Kidney (tissue), 14 donors: ENCODE measurements around the gene RNF215. TPM values are rescaled to one million over a fixed set of nuclear protein-coding genes. Genes with fewer than 3 reads are reported as not detected.

Experiments used
- DNase-seq, 5 donors: peaks; one replicate each; pipeline ENCODE4 v3.0.0-alpha.2; 2013 to 2020
- FAIRE-seq: peaks from 2 replicates; lab custom pipeline; 2012; peaks lifted over from hg19 to GRCh38; lab: Jason Lieb, UNC
- H3K27ac ChIP-seq, 2 donors: one replicate each; pipeline ENCODE4 v1.7.0; 2013; ENCODE audit warnings: low read depth in 2 of 2, low read length in 2 of 2, inconsistent platforms in 1 of 2
- H3K27me3 ChIP-seq: one replicate; pipeline ENCODE4 v1.7.1; 2013; ENCODE audit warnings: low read length, inconsistent platforms; ENCODE audit not compliant: control insufficient read depth, insufficient read depth
- H3K36me3 ChIP-seq, 3 donors: one replicate each; pipeline versions ENCODE4 v1.7.0 to v1.7.1; 2013; ENCODE audit warnings: low read length in 3 of 3, control low read depth in 1 of 3, inconsistent platforms in 1 of 3; ENCODE audit not compliant: insufficient read depth in 3 of 3, control insufficient read depth in 2 of 3
- H3K4me1 ChIP-seq, 3 donors: one replicate each; pipeline versions ENCODE4 v1.7.0 to v1.7.1; 2013; ENCODE audit warnings: low read length in 3 of 3, inconsistent platforms in 1 of 3, low read depth in 1 of 3; ENCODE audit not compliant: control insufficient read depth in 2 of 3, insufficient read depth in 2 of 3
- H3K4me3 ChIP-seq, 3 donors: one replicate each; pipeline versions ENCODE4 v1.7.0 to v1.8.1; 2013; ENCODE audit warnings: low read length in 3 of 3, control low read depth in 1 of 3, inconsistent platforms in 1 of 3
- H3K9ac ChIP-seq, 3 donors: one replicate each; pipeline versions ENCODE4 v1.7.0 to v1.7.1; 2013; ENCODE audit warnings: low read length in 3 of 3, control low read depth in 1 of 3, inconsistent platforms in 1 of 3
- H3K9me3 ChIP-seq, 3 donors: one replicate each; pipeline versions ENCODE4 v1.7.0 to v1.7.1; 2013; ENCODE audit warnings: low read length in 3 of 3, control low read depth in 1 of 3, inconsistent platforms in 1 of 3; ENCODE audit not compliant: control insufficient read depth in 2 of 3, insufficient read depth in 1 of 3
- CTCF ChIP-seq: IDR thresholded peaks from 3 replicates; pipeline ENCODE4 v1.5.1; 2012; ENCODE audit warnings: mild to moderate bottlenecking, moderate library complexity, borderline replicate concordance; ENCODE audit not compliant: insufficient read depth; ENCODE audit errors: extremely low read depth
- intact Hi-C: fragments of 100-400 bp; cut with DNase I; formaldehyde crosslinking; loops from one replicate; pipeline ENCODE4 v1.11.1; 2022
- polyA plus RNA-seq: library from polyadenylated mRNA; stranded (reverse); fragments of 350-450 nt; fragmentation: Illumina TruSeq; extraction: RNeasy Lipid Tissue Mini Kit (QIAGEN cat#74804); gene quantifications from one replicate; pipeline ENCODE4 v1.2.3, GENCODE V29; 2014; ENCODE audit warnings: low read depth, low replicate concordance; ENCODE audit not compliant: insufficient read depth
- total RNA-seq: library from RNA; stranded (reverse); fragmentation: NEBNext Ultra II Directional; extraction: Animal tissue kit (Norgen Biotek cat#: 25700); gene quantifications from one replicate; pipeline ENCODE4 v1.2.1, GENCODE V29; 2021
- donor health status: control.
- donor health status: control.
- donor health status: control.
- donor health status: control.
- donor health status: control.
- donor health status: DM: yes; HTN: yes; CAD: no.
- donor health status: Normal renal cell carcinoma (clear cell type).

Gene RNF215
- total and polyA plus RNA-seq, 2 donors from 2014 or later = 15.9 to 19.7 TPM

DNA sequence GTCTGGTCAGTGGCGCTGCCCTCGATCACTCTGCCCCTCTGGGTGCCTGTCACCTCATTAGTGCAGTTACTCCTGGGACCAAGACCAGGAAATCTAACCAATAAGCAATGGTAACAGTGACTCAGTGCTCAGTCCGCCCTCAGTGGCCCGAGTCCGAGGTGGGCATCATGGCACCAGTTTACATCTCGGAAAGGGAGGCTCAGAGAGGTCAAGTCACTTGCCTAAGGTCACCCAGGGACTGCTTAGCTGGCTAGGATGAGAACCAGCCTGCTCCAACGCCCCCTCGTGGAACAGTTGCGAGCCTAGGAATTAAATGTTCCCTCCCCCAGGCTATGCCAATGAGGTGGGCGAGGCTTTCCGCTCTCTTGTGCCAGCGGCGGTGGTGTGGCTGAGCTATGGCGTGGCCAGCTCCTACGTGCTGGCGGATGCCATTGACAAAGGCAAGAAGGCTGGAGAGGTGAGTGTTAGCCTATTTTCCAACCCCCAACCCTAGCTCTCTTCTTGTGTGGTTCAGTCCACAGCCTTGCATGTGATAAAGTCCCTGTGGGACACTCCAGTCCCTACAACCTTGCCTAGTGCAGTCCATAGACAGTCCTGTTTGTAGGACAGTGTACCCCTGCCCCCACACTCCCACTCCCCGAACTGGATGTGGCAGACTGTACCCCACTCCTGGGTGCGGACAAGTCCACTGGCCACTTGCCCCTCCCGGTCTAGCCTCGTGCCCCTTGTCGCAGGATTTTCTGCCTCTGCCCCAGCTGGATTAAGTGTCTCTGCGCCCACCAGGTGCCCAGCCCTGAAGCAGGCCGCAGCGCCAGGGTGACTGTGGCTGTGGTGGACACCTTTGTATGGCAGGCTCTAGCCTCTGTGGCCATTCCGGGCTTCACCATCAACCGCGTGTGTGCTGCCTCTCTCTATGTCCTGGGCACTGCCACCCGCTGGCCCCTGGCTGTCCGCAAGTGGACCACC is 39.5 kb upstream of the RNF215 start:
- intact Hi-C loops = no loop called here

DNA sequence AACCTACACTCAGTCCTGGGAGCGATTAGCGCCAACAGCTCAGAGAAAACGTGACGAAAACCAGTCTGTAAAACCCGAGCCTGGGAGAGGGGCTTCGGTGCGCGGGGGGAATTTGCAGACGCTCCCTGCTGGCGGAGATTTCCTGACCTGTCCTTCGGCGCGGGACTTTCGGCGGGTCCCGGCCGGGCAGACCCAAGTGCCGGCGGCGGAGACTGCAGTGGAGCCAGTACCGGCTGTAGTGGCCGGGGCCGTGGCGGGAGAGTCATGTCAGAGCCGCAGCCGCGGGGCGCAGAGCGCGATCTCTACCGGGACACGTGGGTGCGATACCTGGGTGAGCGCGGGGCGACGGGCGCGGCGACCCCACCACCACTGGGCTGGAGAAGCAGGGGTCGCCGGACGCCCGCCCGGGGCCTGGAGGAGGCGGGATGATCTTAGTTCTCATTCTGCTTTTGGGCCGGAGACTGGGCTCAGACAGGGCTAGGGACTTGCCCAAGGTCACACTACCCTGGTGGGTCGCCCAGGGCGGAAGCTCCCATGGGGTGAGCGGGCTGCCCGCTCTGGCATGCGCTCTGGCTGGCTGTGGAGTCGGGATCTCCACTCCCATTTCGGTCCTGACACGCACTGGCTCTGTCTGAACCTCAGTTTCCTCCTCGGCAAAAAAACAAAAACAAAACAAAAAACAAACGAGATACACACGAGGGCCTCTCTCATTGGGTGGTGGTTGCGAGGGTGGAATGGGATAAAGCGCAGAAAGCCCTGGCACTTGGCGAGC is 38.6 kb upstream of the RNF215 start, which contains the start of gene MTFP1:
TSS of gene MTFP1 (plus strand) at position 153 of the 772 bp plus-strand sequence. CDS start at position 265, 112 bp downstream.
- H3K9ac ChIP-seq = peak within 1 kb of the TSS; percentile 28 to 71 (median 62)
- peaks cover 0 to 26% (median 11%) of the 10 kb centered on the region in 3 donors for H3K4me1 ChIP-seq
- no peaks in the 10 kb centered on the region for H3K36me3 ChIP-seq
- FAIRE-seq (no peak), DNase-seq (peak; percentile 81 to 89 (median 86))
- intact Hi-C loops = no loop called here
- no peak for TF ChIP-seq CTCF
- H3K27me3 ChIP-seq = no peaks in the 10 kb centered on the region
- no peaks in the 10 kb centered on the region for H3K9me3 ChIP-seq
- H3K4me3 ChIP-seq = peak within 1 kb of the TSS; percentile 52 to 92 (median 70)
- peak within 1 kb of the TSS; percentile 66 to 98 for H3K27ac ChIP-seq

More for the DNA sequence above, 39.5 kb upstream of the RNF215 start:
- Histone ChIP-seq H3K27me3 (no peaks in the 10 kb centered on the region), H3K36me3 (no peaks in the 10 kb centered on the region), H3K9ac (peak overlapping the region; percentile 10 to 62 (median 49)), H3K4me3 (peak overlapping the region; percentile 31 to 73 (median 70)), H3K4me1 (peaks cover 0 to 26% (median 11%) of the 10 kb centered on the region in 3 donors), H3K9me3 (no peaks in the 10 kb centered on the region), H3K27ac (peak overlapping the region; percentile 65 to 66)
- TF ChIP-seq CTCF = peak; percentile 78
- FAIRE-seq (no peak), DNase-seq (peak; percentile 88 to 93 (median 90))

DNA sequence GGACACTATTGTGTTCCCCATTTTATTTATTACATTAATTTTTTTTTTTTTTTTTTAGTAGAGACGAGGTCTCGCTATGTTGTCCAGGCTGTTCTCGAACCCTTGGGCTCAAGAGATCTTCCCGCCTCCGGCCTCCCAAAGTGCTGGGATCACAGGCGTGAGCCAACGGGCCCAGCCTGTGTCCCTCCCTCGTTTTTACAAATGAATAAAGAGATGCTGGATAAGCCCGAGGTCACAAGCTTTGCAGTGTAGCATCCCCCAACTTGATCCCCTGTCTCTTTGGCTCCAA is 38.1 kb upstream of the RNF215 start:
- H3K27ac ChIP-seq = peak overlapping the region in 1 of 2 donors; percentile 66
- H3K36me3 ChIP-seq = no peaks in the 10 kb centered on the region
- peak overlapping the region in 2 of 3 donors; percentile 28 to 62 for H3K9ac ChIP-seq
- intact Hi-C loops = no loop called here
- DNase-seq (peak in 1 of 5 donors; percentile 61), FAIRE-seq (no peak)
- no peaks in the 10 kb centered on the region for H3K27me3 ChIP-seq
- no peak for TF ChIP-seq CTCF
- H3K4me1 ChIP-seq = peaks cover 0 to 26% (median 11%) of the 10 kb centered on the region in 3 donors
- peak overlapping the region; percentile 52 to 73 (median 70) for H3K4me3 ChIP-seq
- H3K9me3 ChIP-seq = no peaks in the 10 kb centered on the region
